ENCODE data around the gene SLC22A23. TPM values are rescaled to one million over a fixed set of nuclear protein-coding genes. Genes with fewer than 3 reads are reported as not detected.

SLC22A23 gene
- total and polyA plus RNA-seq, 2 of the 4 experiments (the other 2 are of a cell fraction): 0.72 to 1.6 TPM

- peaks cover 7% of the 10 kb centered on the region for H3K9me3 ChIP-seq (ENCODE audit: control insufficient read depth, insufficient read depth, low read length)
- no peak for ATAC-seq (ENCODE audit: low read depth)
- no peak overlapping the region for H4K91ac ChIP-seq (ENCODE audit: insufficient read depth, low read depth, low read length)
- no peak overlapping the region for H3K56ac ChIP-seq (ENCODE audit: extremely low read depth, insufficient read depth, low read length)
- no peak overlapping the region for H3K14ac ChIP-seq (replicated peaks; ENCODE audit: low read depth, low read length)
- no peak overlapping the region for H3K27ac ChIP-seq (ENCODE audit: insufficient read depth, low read length)
- TF ChIP-seq MAFK (IDR thresholded peaks at IDR 0.05; ENCODE audit: low read depth, low read length) (no peak), SMC3 (IDR thresholded peaks at IDR 0.05; ENCODE audit: low read depth, low read length) (no peak), RAD21 (IDR thresholded peaks at IDR 0.05; ENCODE audit: low read length) (no peak), MAZ (IDR thresholded peaks at IDR 0.05; ENCODE audit: borderline replicate concordance, low read depth, low read length) (no peak), USF2 (IDR thresholded peaks at IDR 0.05; ENCODE audit: low read depth, low read length) (no peak), MXI1 (IDR thresholded peaks at IDR 0.05; ENCODE audit: borderline replicate concordance, low read depth, low read length) (no peak), CTCF (conservative IDR thresholded peaks at IDR 0.05; ENCODE audit: low read depth, low read length) (no peak), CEBPB (IDR thresholded peaks at IDR 0.05; ENCODE audit: low read depth, low read length) (no peak), FOS (IDR thresholded peaks at IDR 0.05; ENCODE audit: low read depth, low read length) (no peak), ELK1 (IDR thresholded peaks at IDR 0.05; ENCODE audit: borderline replicate concordance, low read depth, low read length) (no peak), RCOR1 (IDR thresholded peaks at IDR 0.05; ENCODE audit: insufficient replicate concordance, low read length) (no peak), CHD1 (IDR thresholded peaks at IDR 0.05; ENCODE audit: low read depth, low read length) (no peak), NFE2L2 (IDR thresholded peaks at IDR 0.05; ENCODE audit: low read depth, low read length) (no peak), POLR2A (IDR thresholded peaks at IDR 0.05; ENCODE audit: low read depth, low read length) (no peak), BHLHE40 (IDR thresholded peaks at IDR 0.05; ENCODE audit: low read depth, low read length) (no peak), RFX5 (IDR thresholded peaks at IDR 0.05; ENCODE audit: low read depth, low read length) (no peak)
- ChIA-PET CTCF (no interaction called here), POLR2A (ENCODE audit: unreplicated experiment) (no interaction called here)
- no peak overlapping the region for H2AK9ac ChIP-seq (replicated peaks; ENCODE audit: low read depth, low read length, poor library complexity)
- no peak overlapping the region for H3K4ac ChIP-seq (ENCODE audit: low read depth, low read length)
- H3K27me3 ChIP-seq (ENCODE audit: control insufficient read depth, insufficient read depth, low read length): peaks cover 34% of the 10 kb centered on the region
- no peak for DNase-seq
- no peak overlapping the region for H2AK5ac ChIP-seq (ENCODE audit: low read depth, low read length)
- in situ Hi-C loops (cut with MboI; ENCODE audit: low sequenced_read_pairs) (no loop called here), intact Hi-C loops (cut with micrococcal nuclease) (no loop called here), dilution Hi-C loops (cut with HindIII; ENCODE audit: low sequenced_read_pairs, unreplicated experiment) (no loop called here)
- H3K4me1 ChIP-seq (ENCODE audit: control insufficient read depth, insufficient read depth, low read length): no peaks in the 10 kb centered on the region
- no peaks in the 10 kb centered on the region for H3K36me3 ChIP-seq (ENCODE audit: control insufficient read depth, insufficient read depth, low read length)
- 0 out of 2 replicates have a peak, but pooled peaks cover 2% of the 10 kb centered on the region for H3K9me1 ChIP-seq (ENCODE audit: insufficient read depth, low read length)
- no peaks in the 10 kb centered on the region for H4K20me1 ChIP-seq (ENCODE audit: insufficient read depth, low read length)
- no peak overlapping the region for H2BK120ac ChIP-seq (ENCODE audit: low read depth, low read length)
- no peak overlapping the region for H3K23ac ChIP-seq (ENCODE audit: low read depth, low read length)
- no TSS peak for BruUV-seq (replicated peaks)
- 90% methylated on average over 5 of the region's 9 CpGs; no CpG with 5 or more reads in 1 of the 2 experiments for WGBS, 2 experiments (ENCODE audit: extremely low coverage in 2 of 2, insufficient read length in 1 of 2)
- no peak overlapping the region for H2BK15ac ChIP-seq (ENCODE audit: low read depth, low read length)
- H4K5ac ChIP-seq (ENCODE audit: low read depth, low read length): no peak overlapping the region
- H2AFZ ChIP-seq (replicated peaks; ENCODE audit: low read length, poor library complexity): no peak overlapping the region
- H3K79me1 ChIP-seq (ENCODE audit: low read depth in 1 of 2, low read length in 2 of 2): no peaks in the 10 kb centered on the region
- no peak overlapping the region for H3K9ac ChIP-seq (ENCODE audit: low read depth, low read length)
- H3K4me3 ChIP-seq (ENCODE audit: insufficient read depth, low read depth, low read length): no peak overlapping the region
- no peak overlapping the region for H2BK5ac ChIP-seq (ENCODE audit: low read depth, low read length, poor library complexity, severe bottlenecking)
- no peak overlapping the region for H2BK20ac ChIP-seq (ENCODE audit: low read depth, low read length)
- H4K8ac ChIP-seq (ENCODE audit: low read depth in 2 of 2, low read length in 2 of 2): no peak overlapping the region
- H3K18ac ChIP-seq (ENCODE audit: low read depth, low read length): no peak overlapping the region
- H3K4me2 ChIP-seq (ENCODE audit: low read depth, low read length): no peak overlapping the region
Measured at GRCh38 chr6:3310703-3311102, 146.1 kb downstream of the SLC22A23 start.
